CD1c-positive myeloid dendritic cell (primary cell): Measurements from ENCODE around the gene WDTC1.
"Not testable (repeated sequence)": the region's sequence is repeated elsewhere in the genome, so short reads cannot be mapped to it uniquely, and the experiment has no call there.

Experiments used
- DNase-seq: peaks from one replicate; pipeline ENCODE4 v3.0.0-alpha.2; 2016; ENCODE audit errors: extremely low spot score

WDTC1 gene

DNA sequence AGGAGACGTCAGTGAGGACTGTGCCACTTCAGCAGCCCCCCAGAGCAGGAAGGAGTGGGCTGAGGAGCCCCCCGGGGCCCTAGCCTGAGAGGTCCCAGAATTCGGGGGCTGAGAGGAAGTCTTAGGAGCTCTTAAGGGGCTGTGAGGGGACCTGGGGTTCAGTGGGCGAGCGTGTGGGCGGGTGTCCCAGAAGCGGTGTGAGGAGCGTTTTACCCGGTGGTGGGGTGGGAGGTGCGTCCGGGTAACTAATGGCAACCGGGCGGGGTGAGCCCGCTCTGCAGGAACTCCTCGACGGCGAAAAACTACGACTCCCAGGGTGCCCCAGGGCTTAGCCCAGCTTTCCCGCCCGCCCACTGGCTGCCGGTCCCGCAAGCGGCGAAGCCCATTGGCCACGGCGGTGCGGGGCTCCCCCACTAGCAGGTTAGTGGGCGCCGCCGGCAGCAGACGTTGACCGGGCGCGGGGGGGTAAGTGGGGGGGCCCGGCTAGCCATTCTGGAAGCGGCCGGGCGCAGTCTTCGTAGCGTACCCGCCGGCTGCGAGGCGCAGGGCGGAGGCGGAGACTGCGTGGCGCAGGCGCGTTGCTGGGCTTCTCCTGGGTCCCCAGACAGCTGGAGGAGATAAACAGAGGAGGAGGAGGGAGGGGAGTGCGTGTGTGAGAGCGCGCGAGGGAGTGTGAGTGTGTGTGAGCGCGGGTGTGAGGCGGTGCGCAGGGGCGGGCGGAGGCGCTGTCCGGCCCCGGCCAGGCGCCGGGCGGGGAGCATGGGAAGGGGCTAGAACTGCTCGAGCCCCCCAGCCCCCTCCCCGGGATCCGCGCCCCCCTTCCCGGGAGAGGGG, at the start of gene WDTC1:
Gene WDTC1, plus strand, starts transcription at position 584 of the 834 bp plus-strand sequence. CDS start 26,423 bp downstream, outside the sequence.
- peak; percentile 98 for DNase-seq

DNA sequence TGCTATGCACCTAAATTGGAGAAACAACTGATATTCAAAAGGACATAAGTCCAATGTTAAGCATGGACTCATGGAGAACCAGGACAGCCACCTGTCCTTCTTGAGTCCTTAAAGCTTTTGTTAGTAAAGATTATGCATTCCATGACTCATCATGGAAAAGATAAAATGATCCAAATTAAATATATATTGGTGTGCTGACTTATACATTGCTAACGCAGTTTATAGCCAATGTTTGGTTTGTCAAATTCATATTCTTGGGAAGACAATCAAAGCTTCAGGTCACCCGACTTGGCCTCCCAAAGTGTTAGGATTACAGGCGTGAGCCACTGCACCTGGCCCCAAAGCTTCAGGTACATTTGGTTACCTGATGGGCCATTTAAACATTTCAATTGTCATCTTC, 49.8 kb upstream of the WDTC1 start:
- not testable (repeated sequence) for DNase-seq

DNA sequence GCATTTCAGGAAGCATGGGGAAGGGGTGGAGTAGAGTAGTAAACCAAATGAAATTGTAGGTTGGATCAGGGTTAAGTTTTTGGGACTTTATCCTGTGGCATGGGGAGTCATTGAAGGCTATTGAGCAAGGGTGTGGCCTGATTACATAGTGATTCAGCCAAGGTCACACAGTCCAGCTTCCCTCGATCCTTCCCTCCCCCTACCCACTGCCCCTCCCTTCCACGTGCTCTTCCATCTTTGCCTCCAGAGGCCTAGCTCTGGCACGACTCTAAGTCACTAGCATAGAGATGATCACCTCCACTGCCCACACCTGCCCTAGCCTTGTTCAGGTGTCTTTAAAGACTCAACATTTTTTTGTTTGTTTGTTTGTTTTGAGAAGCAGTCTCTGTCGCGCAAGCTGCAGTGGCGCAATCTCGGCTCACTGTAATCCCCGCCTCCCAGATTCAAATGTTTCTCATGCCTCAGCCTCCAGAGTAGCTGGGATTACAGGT, 42.3 kb upstream of the WDTC1 start:
- peak; percentile 35 for DNase-seq

GRCh38 chr1:27193194-27193593, 41.2 kb upstream of the WDTC1 start:
- DNase-seq: no peak

DNA sequence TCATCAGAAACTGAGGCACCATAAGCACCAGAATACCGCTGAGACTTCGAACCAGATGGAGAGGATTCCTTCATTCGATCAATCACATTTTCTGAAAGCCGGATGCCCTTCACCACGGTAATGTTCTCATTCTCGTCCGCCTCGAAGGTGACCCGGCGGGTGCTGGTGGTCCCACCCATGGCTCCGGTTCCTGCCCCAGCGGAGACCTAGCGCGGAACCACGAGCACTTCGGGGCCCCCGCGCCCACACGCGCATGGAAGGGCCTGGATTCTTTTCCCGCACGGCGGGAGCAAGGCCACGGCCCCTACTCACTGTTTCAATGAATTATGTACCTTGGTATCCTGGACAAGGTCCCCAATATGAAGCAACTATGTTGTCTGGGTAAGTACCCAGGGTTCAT, 33.1 kb upstream of the WDTC1 start:
- DNase-seq: no peak

- DNase-seq: no peak
Measured at GRCh38 chr1:27203946-27204345, 30.5 kb upstream of the WDTC1 start.

DNA sequence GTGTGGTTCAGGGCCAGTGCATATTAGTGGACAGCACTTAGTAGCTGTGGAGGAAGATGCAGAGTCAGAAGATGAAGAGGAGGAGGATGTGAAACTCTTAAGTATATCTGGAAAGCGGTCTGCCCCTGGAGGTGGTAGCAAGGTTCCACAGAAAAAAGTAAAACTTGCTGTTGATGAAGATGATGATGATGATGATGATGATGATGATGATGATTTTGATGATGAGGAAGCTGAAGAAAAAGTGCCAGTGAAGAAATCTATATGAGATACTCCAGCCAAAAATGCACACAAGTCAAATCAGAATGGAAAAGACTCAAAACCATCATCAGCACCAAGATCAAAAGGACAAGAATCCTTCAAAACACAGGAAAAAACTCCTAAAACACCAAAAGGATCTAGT, 27.2 kb upstream of the WDTC1 start:
- DNase-seq: not testable (repeated sequence)

GRCh38 chr1:27208143-27208850, 26.1 kb upstream of the WDTC1 start:
- DNase-seq: not testable (repeated sequence)

DNA sequence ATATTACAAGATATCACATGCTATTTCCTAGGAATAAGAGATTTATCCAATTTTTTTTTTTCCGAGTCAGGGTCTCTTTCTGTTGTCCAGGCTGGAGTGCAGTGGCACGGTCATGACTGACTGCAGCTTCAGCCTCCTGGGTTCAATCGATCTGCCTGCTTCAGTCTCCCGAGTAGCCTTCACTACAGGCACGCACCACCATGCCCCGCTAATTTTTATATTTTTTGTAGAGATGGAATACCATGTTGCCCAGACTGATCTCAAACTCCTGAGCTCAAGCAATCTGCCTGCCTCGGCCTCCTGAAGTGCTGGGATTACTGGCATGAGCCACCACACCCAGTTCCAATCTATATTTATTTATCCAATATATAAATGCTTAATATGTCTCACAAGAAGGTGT, 18.0 kb upstream of the WDTC1 start:
- no peak for DNase-seq

GRCh38 chr1:27217401-27217800, 17.0 kb upstream of the WDTC1 start:
- no peak for DNase-seq

DNA sequence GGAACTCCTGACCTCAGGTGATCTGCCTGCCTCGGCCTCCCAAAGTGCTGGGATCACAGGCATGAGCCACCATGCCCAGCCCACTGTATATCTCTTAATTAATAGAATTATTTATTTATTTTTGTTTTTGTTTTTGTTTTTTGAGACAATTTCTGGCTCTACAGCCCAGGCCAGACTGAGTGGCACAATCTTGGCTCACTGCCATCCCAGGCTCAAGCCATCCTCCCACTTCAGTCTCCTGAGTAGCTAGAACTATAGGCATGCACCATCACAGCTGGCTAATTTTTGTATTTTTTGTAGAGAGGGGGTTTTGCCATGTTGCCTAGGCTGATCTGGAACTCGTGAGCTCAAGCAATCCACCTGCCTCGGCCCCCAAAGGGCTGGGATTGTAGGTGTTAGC, 15.7 kb upstream of the WDTC1 start:
- DNase-seq: no peak

DNA sequence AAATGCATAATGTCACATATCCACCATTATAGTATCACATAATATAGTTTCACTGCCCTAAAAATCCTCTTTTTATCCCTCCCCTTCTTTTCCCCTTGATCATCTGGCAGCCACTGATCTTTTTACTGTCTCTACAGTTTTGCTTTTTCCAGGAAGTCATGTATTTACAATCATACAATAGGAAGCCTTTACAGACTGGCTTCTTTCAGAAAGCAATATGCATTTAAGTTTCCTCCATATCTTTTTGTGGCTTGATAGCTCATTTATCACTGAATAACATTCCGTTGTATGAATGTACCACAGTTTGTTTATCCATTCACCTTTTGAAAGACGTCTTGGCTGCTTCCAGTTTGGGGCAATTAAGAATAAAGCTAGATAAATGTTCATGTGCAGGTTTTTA, 14.3 kb upstream of the WDTC1 start:
- no peak for DNase-seq

DNA sequence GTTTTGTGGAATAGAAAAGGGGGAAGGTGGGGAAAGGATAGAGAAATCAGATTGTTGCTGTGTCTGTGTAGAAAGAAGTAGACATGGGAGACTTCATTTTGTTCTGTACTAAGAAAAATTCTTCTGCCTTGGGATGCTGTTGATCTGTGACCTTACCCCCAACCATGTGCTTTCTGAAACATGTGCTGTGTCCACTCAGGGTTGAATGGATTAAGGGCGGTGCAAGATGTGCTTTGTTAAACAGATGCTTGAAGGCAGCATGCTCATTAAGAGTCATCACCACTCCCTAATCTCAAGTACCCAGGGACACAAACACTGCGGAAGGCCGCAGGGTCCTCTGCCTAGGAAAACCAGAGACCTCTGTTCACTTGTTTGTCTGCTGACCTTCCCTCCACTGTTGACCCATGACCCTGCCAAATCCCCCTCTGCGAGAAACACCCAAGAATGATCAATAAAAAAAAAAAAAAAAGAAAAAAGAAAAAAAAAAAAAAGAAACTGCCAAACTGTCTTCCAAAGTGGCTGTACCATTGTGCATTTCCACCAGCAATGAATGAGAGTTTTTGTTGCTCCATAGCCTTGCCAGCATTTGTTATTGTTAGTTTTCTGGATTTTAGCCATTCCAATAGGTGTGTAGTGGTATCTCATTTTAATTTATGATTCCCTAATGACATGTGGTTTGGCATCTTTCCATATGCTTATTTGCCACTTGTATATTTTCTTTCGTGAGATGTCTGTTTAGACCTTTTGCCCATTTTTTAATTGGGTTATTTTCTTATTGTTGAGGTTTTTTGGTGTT, 13.5 kb upstream of the WDTC1 start:
- not testable (repeated sequence) for DNase-seq

GRCh38 chr1:27225621-27226020, 8.8 kb upstream of the WDTC1 start:
- DNase-seq: no peak

DNA sequence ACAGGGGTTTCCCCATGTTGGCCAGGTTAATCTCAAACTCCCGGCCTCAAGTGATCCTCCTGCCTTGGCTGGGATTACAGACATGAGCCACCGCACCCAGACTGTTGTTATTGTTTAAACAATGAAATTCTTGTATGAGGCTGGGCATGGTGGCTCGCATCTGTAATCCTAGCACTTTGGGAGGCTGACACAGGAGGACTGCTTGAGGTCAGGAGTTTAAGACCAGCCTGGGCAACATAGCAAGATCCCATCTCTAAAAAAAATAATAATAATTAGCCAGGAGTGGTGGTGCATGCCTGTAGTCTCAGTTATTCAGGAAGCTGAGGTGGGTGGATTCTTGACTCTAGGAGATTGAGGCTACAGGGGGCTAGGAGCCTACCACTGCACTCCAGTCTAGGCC, 6.7 kb upstream of the WDTC1 start:
- no peak for DNase-seq

DNA sequence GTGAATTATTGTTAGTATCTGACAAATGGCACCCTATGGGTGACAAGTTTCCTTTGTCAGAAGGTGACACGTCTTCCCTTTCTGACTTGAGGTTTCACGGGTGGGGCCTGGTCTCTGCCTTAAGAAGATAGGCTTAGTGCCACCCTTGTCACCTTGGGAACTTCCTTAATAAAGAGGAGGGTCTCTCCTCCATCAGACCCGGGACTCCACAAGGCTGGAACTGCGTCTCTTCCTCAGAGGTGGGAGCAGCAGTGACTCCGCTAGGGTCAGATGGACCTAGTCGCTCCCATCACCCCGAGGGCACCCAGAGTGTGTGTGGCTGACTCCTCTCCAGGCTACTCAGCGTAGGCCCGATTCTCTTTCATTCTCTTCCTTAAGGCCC, 774 bp upstream of the WDTC1 start:
- peak; percentile 15 for DNase-seq

DNA sequence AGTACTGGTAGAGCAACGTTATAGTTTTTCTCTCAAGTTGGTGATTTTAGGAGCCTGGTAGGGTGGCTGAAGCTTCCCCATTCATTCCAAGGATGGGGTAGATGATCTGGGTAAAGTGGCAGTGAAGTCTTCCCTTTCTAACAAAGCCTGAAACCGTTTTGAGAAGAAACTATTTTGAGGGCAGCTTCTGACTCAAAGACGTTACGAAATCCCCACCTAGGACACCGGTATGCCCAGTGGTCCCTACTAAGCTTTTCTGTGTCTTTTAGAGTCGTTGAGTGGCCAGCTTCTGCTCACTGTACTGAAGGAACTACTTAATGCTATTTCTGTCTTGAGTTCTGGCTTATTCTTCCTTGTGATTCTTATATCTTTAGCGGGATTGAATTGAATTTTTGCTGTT, 1.4 kb downstream of the WDTC1 start:
- DNase-seq: peak; percentile 35

- peak; percentile 26 for DNase-seq
Measured at GRCh38 chr1:27237112-27237511, 2.7 kb downstream of the WDTC1 start.

DNA sequence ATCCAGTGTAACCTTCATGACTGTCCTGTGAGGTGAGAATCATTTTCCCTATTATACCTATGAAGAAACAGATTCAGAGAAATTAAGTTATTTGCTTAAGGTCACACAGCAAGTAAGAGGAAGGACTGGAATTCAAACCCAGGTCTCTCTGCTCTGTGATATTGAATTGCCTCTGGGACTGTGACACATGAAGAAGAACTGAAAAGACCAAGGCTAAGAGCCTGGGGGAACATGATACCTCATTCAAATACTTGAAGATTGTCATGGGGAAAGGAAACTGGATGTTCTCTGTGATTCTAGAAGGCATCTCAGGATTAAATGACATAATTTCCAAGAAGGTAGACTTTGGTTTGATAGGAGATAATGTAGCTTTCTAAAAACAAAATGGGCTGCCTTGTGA, 3.6 kb downstream of the WDTC1 start:
- DNase-seq: no peak

DNA sequence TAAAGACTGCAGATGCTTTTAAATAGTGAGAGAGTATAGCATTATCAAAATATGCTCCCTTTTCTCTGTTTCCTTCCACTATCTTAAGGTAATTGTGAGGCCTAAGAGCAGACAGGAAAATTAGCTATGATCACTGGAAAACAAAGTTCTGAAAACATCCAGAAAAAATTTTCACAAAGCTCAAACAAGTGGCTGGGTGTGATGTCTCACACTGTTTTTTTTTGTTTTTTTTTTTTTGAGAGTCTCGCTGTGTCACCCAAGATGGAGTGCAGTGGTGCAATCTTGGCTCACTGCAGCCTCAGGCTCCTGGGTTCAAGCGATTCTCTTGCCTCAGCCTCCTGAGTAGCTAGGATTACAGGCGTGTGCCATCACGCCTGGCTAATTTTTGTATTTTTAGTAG, 7.2 kb downstream of the WDTC1 start:
- DNase-seq: no peak

GRCh38 chr1:27243665-27244064, 9.2 kb downstream of the WDTC1 start:
- DNase-seq: not testable (repeated sequence)

- no peak for DNase-seq
Measured at GRCh38 chr1:27246194-27246593, 11.8 kb downstream of the WDTC1 start.
